ENCODE results near the gene UBXN6.

Gene UBXN6

DNA sequence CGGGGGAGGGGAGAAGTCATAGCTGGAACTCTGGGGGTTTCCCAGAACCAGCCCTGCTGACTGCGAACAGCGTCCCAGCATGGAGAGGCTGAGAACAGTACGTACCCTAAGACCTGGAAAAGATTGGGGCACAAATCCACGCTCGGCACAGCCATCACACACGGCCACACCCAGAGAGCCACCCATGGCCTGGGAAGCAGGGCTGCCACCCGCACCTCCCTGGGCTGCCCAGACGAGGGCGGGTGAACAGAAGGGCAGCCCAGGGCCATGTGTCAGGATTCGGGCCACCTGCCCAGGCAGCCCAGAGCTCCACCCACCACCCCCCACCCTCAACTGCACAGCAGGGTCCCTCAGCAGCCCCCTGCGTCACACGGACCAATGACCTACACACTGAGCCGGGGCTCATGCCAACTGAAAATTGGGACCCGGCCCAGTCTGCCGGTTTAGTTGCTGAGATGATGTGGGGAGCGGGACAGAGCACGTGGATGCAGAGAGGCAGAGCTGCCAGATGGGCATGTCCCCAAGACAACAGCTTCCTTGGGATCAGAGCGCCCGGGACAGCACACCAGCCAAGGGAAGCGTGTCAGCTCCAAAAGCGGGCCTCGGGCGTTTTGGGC is 8.5 kb downstream of the UBXN6 start:
- DNase-seq (ENCODE audit: insufficient read length, low spot score): no peak
- FAIRE-seq: no peak

DNA sequence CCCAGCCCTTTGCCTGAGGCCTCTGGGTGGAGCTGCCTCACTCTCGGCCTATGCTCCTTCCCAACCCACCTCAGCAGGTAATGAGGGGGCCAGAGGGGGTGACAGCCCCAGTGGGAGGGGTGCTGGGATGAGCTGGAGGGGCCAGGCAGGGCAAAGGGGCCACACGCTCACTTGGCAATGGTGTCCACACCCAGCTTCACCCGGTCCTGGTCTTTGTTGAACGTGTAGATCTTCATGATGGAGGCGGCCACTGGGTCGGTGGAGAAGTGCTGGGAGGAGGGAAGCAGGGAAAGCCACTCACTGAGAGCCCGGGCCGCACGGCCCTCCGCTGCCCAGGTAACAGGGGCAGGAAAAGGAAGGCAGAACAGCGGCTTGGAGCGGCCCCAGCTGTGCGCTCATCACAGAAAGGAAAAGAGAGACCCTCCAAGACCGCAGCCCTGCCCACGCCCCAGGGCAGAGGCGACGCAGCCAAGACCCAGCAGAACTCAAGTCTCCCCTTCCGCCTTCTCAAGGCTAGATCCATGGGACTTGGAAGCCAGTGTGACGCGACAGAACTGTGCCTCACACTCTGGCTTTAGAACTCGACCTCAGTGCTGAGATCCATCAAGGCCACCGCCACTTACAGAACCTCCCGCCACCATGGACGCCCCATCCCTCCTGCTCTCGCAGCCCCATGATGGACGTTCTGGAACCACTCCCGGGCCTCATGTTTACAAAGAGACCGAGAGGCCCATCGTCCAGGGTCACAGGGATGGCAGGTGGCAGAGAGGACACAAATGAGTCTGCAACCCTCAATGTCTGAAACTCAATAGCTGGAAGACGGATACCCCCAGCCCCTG is 9.2 kb downstream of the UBXN6 start:
- TF ChIP-seq, protein P1, sequence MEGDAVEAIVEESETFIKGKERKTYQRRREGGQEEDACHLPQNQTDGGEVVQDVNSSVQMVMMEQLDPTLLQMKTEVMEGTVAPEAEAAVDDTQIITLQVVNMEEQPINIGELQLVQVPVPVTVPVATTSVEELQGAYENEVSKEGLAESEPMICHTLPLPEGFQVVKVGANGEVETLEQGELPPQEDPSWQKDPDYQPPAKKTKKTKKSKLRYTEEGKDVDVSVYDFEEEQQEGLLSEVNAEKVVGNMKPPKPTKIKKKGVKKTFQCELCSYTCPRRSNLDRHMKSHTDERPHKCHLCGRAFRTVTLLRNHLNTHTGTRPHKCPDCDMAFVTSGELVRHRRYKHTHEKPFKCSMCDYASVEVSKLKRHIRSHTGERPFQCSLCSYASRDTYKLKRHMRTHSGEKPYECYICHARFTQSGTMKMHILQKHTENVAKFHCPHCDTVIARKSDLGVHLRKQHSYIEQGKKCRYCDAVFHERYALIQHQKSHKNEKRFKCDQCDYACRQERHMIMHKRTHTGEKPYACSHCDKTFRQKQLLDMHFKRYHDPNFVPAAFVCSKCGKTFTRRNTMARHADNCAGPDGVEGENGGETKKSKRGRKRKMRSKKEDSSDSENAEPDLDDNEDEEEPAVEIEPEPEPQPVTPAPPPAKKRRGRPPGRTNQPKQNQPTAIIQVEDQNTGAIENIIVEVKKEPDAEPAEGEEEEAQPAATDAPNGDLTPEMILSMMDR (IDR thresholded peaks at IDR 0.05; ENCODE audit: insufficient read depth, missing control alignments): no peak
- no peak for FAIRE-seq
- no peak for DNase-seq (ENCODE audit: insufficient read length, low spot score)

More for the DNA sequence above, 8.5 kb downstream of the UBXN6 start:
- TF ChIP-seq, protein P1 (IDR thresholded peaks at IDR 0.05; ENCODE audit: insufficient read depth, missing control alignments): no peak

DNA sequence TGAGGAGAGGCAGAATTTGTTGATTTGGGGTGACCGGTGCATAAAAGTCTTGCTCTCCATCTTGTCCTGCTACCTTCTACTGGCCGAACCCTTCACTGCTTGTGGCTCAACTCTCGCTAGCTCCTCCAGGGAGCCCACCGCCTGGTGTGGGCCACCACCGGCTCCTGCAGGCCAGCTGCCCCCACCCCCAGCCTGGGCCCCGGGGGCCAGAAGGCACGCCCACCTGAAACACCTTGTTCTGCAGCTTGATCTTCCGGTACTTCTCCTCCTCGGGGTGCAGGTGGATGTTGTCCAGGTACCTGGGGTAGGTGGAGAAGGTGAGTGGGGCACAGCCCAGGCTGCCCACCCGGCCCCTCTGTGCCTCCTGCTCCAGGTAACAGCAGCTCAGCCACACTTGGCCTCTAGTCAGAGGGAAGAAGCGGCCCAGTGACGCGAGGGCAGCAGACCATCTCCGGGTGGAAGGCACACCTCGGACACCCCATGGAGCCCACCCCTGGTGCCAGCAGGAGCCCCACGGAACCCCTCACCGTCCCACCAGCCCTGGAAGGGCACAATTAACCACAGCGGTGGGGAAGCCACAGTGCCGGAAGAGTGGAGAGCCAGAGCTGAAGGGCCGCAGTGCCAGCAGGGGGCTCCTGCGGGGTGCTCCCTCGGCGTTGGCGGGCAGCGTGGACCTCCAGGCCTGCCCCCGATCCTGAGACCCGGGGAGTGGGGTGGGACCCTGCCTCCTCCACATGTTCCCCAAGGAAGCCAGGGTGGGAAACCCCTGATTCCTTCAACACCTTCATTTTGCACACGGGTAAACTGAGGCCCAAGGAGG is 10.1 kb downstream of the UBXN6 start:
- TF ChIP-seq, protein P1 (IDR thresholded peaks at IDR 0.05; ENCODE audit: insufficient read depth, missing control alignments): no peak

DNA sequence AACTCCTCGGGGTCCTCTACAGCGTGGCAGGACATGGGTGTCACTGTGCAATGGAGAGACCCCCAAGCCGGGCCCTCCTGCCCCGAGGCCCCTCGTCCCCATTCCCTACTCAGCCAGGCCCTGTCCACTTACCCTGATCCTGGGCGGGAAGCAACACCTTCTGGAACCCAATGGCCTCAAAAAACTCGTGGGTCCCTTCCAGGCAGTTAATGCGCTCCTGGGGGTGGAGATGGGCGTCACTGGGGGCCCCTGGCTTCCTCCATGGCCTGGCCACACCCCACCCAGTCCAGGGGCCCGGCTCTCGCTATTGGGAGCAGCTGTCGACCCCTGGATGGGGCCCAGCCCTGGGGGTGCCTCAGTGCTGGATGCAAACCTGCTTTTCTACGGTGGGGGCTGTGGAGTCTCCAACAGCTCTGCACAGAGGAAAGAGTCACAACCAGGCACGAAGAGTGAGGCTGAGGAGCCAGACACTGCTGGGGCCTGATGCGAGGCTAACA is 10.8 kb downstream of the UBXN6 start:
- FAIRE-seq (no peak), DNase-seq (ENCODE audit: insufficient read length, low spot score) (no peak)
- TF ChIP-seq, protein P1 (IDR thresholded peaks at IDR 0.05; ENCODE audit: insufficient read depth, missing control alignments): no peak

More for the DNA sequence above, 10.1 kb downstream of the UBXN6 start:
- DNase-seq (ENCODE audit: insufficient read length, low spot score) (no peak), FAIRE-seq (no peak)

DNA sequence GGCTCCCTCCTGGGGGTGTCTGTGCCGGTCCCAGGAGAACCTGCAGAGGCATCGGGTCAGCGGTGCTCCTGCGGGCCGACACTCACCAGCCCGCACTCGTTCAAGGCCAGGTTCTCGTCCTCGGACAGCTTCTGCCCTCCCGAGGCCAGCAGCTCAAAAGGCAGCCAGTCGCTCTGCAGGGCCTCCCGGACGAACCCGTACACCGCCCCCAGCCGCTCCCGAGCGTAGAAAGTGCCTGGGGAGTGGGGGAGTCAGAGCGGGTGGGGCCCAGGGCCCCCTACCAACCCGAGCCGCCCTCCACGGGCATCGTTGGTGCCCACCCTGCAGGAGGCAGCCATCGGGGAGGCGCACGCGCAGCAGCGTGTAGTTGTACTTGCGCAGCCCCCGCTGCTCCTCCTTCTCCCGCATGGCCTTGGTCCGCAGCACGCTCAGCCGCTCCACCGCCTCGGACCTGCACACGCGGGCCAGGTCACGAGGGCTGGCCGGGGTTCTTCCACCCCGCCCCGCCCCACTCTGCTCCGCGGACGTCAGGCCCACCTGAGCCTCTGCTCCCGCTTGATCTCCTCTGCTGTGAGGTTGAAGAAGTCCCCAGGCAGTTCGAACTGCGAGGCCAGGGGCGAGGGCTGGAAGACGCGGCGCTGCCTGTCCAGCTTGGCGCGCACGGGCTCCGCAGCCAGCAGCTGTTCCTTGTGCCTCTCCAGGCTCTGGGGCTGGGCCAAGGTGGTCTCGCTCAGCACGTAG is 11.5 kb downstream of the UBXN6 start:
- FAIRE-seq: no peak
- TF ChIP-seq, protein P1 (IDR thresholded peaks at IDR 0.05; ENCODE audit: insufficient read depth, missing control alignments): no peak
- no peak for DNase-seq (ENCODE audit: insufficient read length, low spot score)

All from D721Med (cell line).